ENCODE measurements around the gene TRIM59. TPM values are rescaled to one million over a fixed set of nuclear protein-coding genes. Genes with fewer than 3 reads are reported as not detected.

Gene TRIM59
- total and polyA plus RNA-seq, 10 of the 15 experiments (the other 5 are each of a cell fraction or from before 2014, with no cell fraction given) = 14.4 to 105 (median 33.3) TPM

- no peak for TF ChIP-seq NR2F1 (conservative IDR thresholded peaks at IDR 0.05)
Observed at GRCh38 chr3:160460033-160460432, 10.4 kb upstream of the TRIM59 start (continued).

GRCh38 chr3:160459450-160459970, 9.9 kb upstream of the TRIM59 start:
- ChIA-PET RAD21 (ENCODE audit: unreplicated experiment) (interaction anchor here (1.0 kb wide), 1 partner anchor 9 kb away, joined by 5 read pairs; no protein-coding TSS in a partner anchor), SMC1A (ENCODE audit: uncharacterized antibody, unreplicated experiment) (no interaction called here), POLR2A (interaction anchor here (2.6 kb wide), 1 partner anchor 10 kb away, joined by 10 read pairs; the partner anchor contains the start of gene TRIM59), CTCF (no interaction called here)
- Histone ChIP-seq H3K36me3 (ENCODE audit: control insufficient read depth in 2 of 2, insufficient read depth in 2 of 2, low read length in 1 of 2) (no peaks in the 10 kb centered on the region), H4K20me1 (ENCODE audit: control insufficient read depth, insufficient read depth) (no peaks in the 10 kb centered on the region), H3K27ac (ENCODE audit: control insufficient read depth, insufficient read depth) (no peak overlapping the region), H3K79me2 (ENCODE audit: control insufficient read depth, insufficient read depth, low read length) (no peaks in the 10 kb centered on the region), H3K4me3 (no peak overlapping the region), H3K9ac (ENCODE audit: control insufficient read depth, insufficient read depth, low read length) (no peak overlapping the region), H3K4me1 (ENCODE audit: control insufficient read depth, insufficient read depth, low read length) (no peaks in the 10 kb centered on the region), H3K27me3 (replicated peaks in 1 of 2; ENCODE audit: control insufficient read depth in 2 of 2, insufficient read depth in 2 of 2, low read length in 1 of 2) (no peaks in the 10 kb centered on the region; a peak in 1 of 4 replicates), H3K9me3 (replicated peaks; ENCODE audit: control insufficient read depth, insufficient read depth, low read length) (no peaks in the 10 kb centered on the region; the same call in 2 of the 3 replicates), H3K4me2 (ENCODE audit: control insufficient read depth, insufficient read depth) (no peak overlapping the region), H2AFZ (ENCODE audit: control insufficient read depth, low read depth, low read length) (no peak overlapping the region)
- 60% methylated on average over 9 of the region's 9 CpGs for WGBS (ENCODE audit: insufficient coverage, insufficient replicate concordance, low lambda C conversion rate, missing lambda C conversion rate)
- no TSS peak for BruUV-seq (replicated peaks)
- no peak for ATAC-seq
- in situ Hi-C loops (cut with MboI) (no loop called here), intact Hi-C loops (cut with micrococcal nuclease; ENCODE audit: unreplicated experiment) (no loop called here)
- FAIRE-seq = no peak
- DNase-seq (ENCODE audit: low read depth, low spot score) = no peak
- TF ChIP-seq IRF5 (IDR thresholded peaks at IDR 0.05; ENCODE audit: borderline replicate concordance) = no peak
- TF ChIP-seq ZNF592 (IDR thresholded peaks at IDR 0.05) = no peak
- TF ChIP-seq HDAC2 (IDR thresholded peaks at IDR 0.05) = no peak
- TF ChIP-seq KAT2A (conservative IDR thresholded peaks at IDR 0.05; ENCODE audit: control insufficient read depth, low read depth, low read length) = no peak
- TF ChIP-seq ESRRA (IDR thresholded peaks at IDR 0.05; ENCODE audit: low read length) = no peak
- TF ChIP-seq MXI1 (IDR thresholded peaks at IDR 0.05; ENCODE audit: low read depth, low read length) = no peak
- TF ChIP-seq RFX5 (IDR thresholded peaks at IDR 0.05; ENCODE audit: low read depth, low read length) = no peak
- no peak for TF ChIP-seq ZNF207 (IDR thresholded peaks at IDR 0.05; ENCODE audit: borderline replicate concordance)
- no peak for TF ChIP-seq CHD1 (IDR thresholded peaks at IDR 0.05; ENCODE audit: low read depth, low read length)
- no peak for TF ChIP-seq MLLT1 (IDR thresholded peaks at IDR 0.05)
- TF ChIP-seq REST (IDR thresholded peaks at IDR 0.05; ENCODE audit: low read depth, low read length) = no peak
